ENCODE results near the gene REM1. TPM values are rescaled to one million over a fixed set of nuclear protein-coding genes. Genes with fewer than 3 reads are reported as not detected.

REM1 gene
- total RNA-seq, 1 experiment from 2014 or later = not detected

- intact Hi-C loops (cut with micrococcal nuclease; ENCODE audit: unreplicated experiment) (no loop called here), in situ Hi-C loops (cut with HindIII; ENCODE audit: low pct_unique_long_range_greater_than_20kb, low sequenced_read_pairs) (no loop called here)
- ChIA-PET POLR2A (no interaction called here), CTCF (no interaction called here)
- H3K4me3 ChIP-seq (ENCODE audit: low read depth in 2 of 2, low read length in 2 of 2) = peak overlapping the region; percentile 70 to 78
- peaks cover 27% of the 10 kb centered on the region for H3K4me1 ChIP-seq (ENCODE audit: control insufficient read depth, insufficient read depth, low read length)
- peak overlapping the region; percentile 90 for H3K27ac ChIP-seq (ENCODE audit: low read length)
- no peaks in the 10 kb centered on the region for H3K27me3 ChIP-seq (ENCODE audit: control insufficient read depth, insufficient read depth, low read length)
- DNase-seq (ENCODE audit: low read depth, low spot score) (no peak), ATAC-seq (no peak)
- no peak for TF ChIP-seq CTCF (IDR thresholded peaks at IDR 0.05)
- no peak for TF ChIP-seq POLR2AphosphoS5 (IDR thresholded peaks at IDR 0.05; ENCODE audit: low read depth, low read length)
- no peak for TF ChIP-seq SIN3A (IDR thresholded peaks at IDR 0.05; ENCODE audit: borderline replicate concordance, insufficient read depth, low read depth, low read length)
- TF ChIP-seq, protein P1, sequence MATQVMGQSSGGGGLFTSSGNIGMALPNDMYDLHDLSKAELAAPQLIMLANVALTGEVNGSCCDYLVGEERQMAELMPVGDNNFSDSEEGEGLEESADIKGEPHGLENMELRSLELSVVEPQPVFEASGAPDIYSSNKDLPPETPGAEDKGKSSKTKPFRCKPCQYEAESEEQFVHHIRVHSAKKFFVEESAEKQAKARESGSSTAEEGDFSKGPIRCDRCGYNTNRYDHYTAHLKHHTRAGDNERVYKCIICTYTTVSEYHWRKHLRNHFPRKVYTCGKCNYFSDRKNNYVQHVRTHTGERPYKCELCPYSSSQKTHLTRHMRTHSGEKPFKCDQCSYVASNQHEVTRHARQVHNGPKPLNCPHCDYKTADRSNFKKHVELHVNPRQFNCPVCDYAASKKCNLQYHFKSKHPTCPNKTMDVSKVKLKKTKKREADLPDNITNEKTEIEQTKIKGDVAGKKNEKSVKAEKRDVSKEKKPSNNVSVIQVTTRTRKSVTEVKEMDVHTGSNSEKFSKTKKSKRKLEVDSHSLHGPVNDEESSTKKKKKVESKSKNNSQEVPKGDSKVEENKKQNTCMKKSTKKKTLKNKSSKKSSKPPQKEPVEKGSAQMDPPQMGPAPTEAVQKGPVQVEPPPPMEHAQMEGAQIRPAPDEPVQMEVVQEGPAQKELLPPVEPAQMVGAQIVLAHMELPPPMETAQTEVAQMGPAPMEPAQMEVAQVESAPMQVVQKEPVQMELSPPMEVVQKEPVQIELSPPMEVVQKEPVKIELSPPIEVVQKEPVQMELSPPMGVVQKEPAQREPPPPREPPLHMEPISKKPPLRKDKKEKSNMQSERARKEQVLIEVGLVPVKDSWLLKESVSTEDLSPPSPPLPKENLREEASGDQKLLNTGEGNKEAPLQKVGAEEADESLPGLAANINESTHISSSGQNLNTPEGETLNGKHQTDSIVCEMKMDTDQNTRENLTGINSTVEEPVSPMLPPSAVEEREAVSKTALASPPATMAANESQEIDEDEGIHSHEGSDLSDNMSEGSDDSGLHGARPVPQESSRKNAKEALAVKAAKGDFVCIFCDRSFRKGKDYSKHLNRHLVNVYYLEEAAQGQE (IDR thresholded peaks at IDR 0.05; ENCODE audit: insufficient read depth in 1 of 2, low read depth in 2 of 2, low read length in 1 of 2) = no peak
- no peak for TF ChIP-seq TCF7L2 (IDR thresholded peaks at IDR 0.05; ENCODE audit: low read depth, low read length)
- no peaks in the 10 kb centered on the region; the same call in 1 of the 2 replicates for H3K36me3 ChIP-seq (ENCODE audit: control insufficient read depth, insufficient read depth, low read length)
- no peaks in the 10 kb centered on the region for H3K9me3 ChIP-seq (ENCODE audit: control insufficient read depth, insufficient read depth, low read depth, low read length)
- no TSS peak for BruUV-seq (replicated peaks)
Observed at GRCh38 chr20:31515072-31515774, 40.1 kb downstream of the REM1 start.

DNA sequence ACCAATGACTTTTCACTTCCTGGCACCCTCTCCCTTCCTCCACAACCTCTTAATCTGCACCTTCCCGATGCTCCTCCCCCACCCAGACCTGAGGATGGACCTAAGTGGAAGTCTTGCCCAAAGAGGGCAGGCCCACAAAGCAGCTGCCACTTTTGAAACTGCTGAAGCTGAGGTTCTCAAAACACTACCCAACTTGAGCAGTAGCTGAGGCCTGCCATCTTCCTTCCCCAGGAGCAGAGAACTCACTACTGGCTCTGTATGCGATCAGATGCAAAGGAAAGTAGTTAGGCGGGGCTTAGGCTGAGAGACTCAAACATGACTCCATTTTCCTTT, 40.7 kb downstream of the REM1 start:
- Histone ChIP-seq H3K4me3 (ENCODE audit: low read depth in 2 of 2, low read length in 2 of 2) (peak overlapping the region; percentile 70 to 78), H3K27me3 (ENCODE audit: control insufficient read depth, insufficient read depth, low read length) (no peaks in the 10 kb centered on the region), H3K9me3 (ENCODE audit: control insufficient read depth, insufficient read depth, low read depth, low read length) (no peaks in the 10 kb centered on the region), H3K27ac (ENCODE audit: low read length) (peak overlapping the region; percentile 90), H3K4me1 (ENCODE audit: control insufficient read depth, insufficient read depth, low read length) (peaks cover 27% of the 10 kb centered on the region), H3K36me3 (ENCODE audit: control insufficient read depth, insufficient read depth, low read length) (no peaks in the 10 kb centered on the region; the same call in 1 of the 2 replicates)
- BruUV-seq (replicated peaks) = no TSS peak
- intact Hi-C loops (cut with micrococcal nuclease; ENCODE audit: unreplicated experiment) = no loop called here
- ATAC-seq (no peak), DNase-seq (ENCODE audit: low read depth, low spot score) (no peak)
- POLR2A ChIA-PET = no interaction called here
- TF ChIP-seq SIN3A (IDR thresholded peaks at IDR 0.05; ENCODE audit: borderline replicate concordance, insufficient read depth, low read depth, low read length) (no peak), CTCF (IDR thresholded peaks at IDR 0.05) (no peak), POLR2AphosphoS5 (IDR thresholded peaks at IDR 0.05; ENCODE audit: low read depth, low read length) (no peak), TCF7L2 (IDR thresholded peaks at IDR 0.05; ENCODE audit: low read depth, low read length) (no peak)
- TF ChIP-seq, protein P1 (IDR thresholded peaks at IDR 0.05; ENCODE audit: insufficient read depth in 1 of 2, low read depth in 2 of 2, low read length in 1 of 2) = no peak
- CTCF ChIA-PET = no interaction called here
- in situ Hi-C loops (cut with HindIII; ENCODE audit: low pct_unique_long_range_greater_than_20kb, low sequenced_read_pairs) = no loop called here

All from Panc1 (cell line).